Mononuclear cell (primary cell): Measurements from ENCODE around the gene SDCCAG8. TPM values are rescaled to one million over a fixed set of nuclear protein-coding genes. Genes with fewer than 3 reads are reported as not detected.

Experiments
- H3K27me3 ChIP-seq: 2 replicates; pipeline ENCODE4 v1.6.0; 2011; ENCODE audit warnings: low read length, control low read depth; ENCODE audit not compliant: insufficient read depth
- H3K4me1 ChIP-seq: 2 replicates; pipeline ENCODE4 v1.5.1; 2011; ENCODE audit warnings: mild to moderate bottlenecking, low read length, control low read depth; ENCODE audit not compliant: insufficient read depth
- H3K4me3 ChIP-seq: 2 replicates; pipeline ENCODE4 v1.5.1; 2011; ENCODE audit warnings: mild to moderate bottlenecking, low read length, moderate library complexity
- H3K9me3 ChIP-seq: 2 replicates; pipeline ENCODE4 v1.5.1; 2011; ENCODE audit warnings: low read depth, mild to moderate bottlenecking, control low read depth, low read length
- total RNA-seq: library from RNA; depleted of rRNA; stranded (reverse); fragments of >200 nt; gene quantifications from one replicate; pipeline ENCODE4 v1.2.3, GENCODE V29; 2012

SDCCAG8 gene
- total RNA-seq, 1 donor, result 29.3 TPM

DNA sequence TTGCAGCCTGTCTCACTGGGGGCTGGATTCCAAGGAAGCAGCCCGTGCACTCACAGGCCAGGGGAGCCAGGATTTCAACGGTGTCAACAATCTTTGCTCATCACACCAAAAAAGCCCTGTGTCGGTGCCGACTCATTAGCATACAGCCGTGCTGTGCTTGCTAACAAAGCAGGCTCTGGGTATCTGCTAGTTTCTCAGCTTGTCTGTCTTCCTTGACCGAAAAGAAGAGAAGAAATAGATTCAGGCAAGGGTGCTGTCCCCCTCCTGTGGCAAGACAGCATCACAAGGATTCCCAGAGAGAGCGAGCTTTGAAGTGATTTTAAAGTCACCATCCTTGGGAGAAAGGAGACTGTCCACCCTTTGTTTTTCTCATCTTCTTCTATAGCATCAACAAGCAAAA lies 214.7 kb downstream of the SDCCAG8 start:
- Histone ChIP-seq H3K4me1 (peaks cover 31% of the 10 kb centered on the region), H3K27me3 (no peaks in the 10 kb centered on the region), H3K9me3 (no peaks in the 10 kb centered on the region), H3K4me3 (no peak overlapping the region)

DNA sequence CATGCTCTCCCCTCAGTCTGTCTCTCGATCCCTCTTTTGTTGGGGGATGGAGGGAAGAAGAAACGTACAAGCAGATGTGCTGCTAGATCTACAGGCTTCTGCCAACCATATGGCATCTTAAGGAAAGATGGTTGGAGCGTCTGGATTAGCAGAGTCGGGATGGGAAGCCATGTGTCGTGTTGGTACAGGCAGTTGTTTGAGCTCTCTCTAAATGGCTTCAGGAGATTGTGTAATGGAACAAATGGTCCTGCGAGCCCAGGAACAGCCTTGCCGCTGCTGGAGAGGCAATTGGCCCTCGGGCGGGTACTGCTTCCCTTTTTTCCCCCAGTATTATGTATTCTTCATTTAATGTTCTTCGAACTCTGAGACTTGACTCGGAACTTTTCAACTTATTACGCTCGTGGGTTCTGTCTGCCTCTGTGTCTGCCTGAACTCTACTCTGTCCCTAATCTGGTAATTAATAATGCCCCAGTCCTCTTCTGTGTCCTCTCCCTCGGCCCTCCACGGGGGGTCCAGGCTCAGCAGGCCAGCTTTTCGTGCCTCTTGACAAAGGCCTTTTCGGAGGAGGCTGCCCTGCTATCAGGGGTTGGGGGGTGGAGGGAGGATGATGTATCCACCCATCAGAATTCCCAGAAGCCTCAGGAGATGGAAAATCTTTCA lies 215.3 kb downstream of the SDCCAG8 start:
- no peak overlapping the region for H3K4me3 ChIP-seq
- no peaks in the 10 kb centered on the region for H3K27me3 ChIP-seq
- H3K4me1 ChIP-seq, result peaks cover 31% of the 10 kb centered on the region
- no peaks in the 10 kb centered on the region for H3K9me3 ChIP-seq

DNA sequence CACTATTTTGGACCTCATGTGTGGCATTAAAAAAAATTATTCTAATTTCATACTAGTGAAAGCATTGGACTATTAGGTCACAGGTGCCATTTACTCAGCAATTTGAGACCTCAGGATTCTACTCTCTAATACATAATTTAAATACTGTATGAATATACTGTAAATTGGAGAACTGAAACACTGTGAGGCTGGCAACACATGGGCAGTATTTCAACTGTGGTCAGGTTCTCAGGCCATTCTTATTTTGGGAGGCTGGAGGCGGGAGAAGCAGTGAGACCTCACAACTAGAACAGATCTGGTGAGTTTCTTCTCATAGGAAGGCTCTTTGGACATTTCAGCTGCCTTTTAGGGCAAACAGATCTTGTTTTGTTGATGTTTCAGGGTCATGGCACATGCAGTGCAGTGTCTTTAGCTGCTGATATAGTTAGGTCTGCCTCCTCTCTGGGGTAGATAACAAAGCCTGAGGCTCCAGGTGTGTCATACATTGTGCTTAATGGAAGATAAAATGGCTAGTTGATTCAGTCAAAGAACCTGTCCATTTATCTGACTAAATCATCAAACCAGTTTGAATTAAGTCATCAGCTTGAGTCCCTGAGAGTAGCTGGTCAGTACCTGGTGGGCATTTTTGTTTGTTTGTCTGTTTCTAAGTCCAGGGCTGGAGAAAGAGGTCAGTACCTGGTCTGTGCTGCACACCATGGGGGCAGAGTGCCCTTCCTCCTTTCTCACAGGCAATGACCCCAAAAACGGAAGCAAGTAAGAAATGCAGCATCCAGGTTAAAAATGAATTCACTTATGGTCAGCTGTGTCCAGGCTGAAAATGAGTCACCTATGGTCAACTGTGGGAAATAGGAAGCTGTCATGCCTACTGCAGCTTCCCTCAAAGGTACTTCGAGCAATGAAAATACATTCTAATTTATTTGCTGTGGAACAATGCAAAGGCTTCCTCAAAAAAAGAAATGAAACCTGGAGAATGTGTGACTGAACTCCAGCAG lies 216.2 kb downstream of the SDCCAG8 start:
- Histone ChIP-seq H3K4me3 (no peak overlapping the region), H3K27me3 (no peaks in the 10 kb centered on the region), H3K9me3 (no peaks in the 10 kb centered on the region), H3K4me1 (peaks cover 33% of the 10 kb centered on the region)

GRCh38 chr1:243473227-243474135 lies 217.6 kb downstream of the SDCCAG8 start:
- Histone ChIP-seq H3K4me3 (peak overlapping the region; percentile 36), H3K9me3 (no peaks in the 10 kb centered on the region), H3K4me1 (peaks cover 47% of the 10 kb centered on the region), H3K27me3 (no peaks in the 10 kb centered on the region)

DNA sequence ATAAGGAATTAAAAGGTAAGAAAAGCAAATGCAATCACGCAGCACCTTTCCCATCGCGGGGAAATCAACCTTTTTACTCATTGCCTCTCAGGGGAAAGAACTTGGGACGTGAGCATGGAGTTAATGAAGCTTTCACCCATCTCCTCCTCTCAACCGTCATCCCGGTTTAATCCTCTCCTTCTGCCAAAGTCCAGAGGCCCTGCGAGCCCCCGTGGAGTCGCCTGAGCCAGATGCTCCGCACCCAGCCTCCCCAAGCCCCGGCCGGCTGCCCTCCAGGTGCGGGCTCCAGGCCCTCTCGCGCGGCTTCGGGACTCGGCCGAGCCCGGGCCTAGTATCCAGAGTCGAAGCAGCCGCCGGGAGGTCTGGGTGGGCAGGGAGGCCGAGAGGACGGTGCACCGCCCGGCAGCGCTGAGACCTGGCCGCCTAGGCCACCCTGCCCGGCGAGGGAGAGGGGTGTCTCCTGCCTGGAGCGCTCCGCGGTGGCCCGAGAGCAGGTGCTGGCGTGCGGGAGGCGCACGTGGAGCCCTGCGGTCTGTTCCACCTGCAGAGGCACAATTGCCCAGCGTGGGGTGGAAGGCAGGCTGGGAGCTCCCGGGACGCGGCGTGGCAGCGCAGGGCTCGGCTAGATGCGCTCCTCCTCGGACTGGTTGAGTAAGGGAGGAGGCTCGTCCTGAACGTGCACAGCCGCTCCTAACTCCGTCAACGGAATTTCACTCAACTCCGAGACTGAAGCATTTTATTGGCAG lies 218.5 kb downstream of the SDCCAG8 start:
- no peaks in the 10 kb centered on the region for H3K27me3 ChIP-seq
- no peaks in the 10 kb centered on the region for H3K9me3 ChIP-seq
- no peak overlapping the region for H3K4me3 ChIP-seq
- H3K4me1 ChIP-seq, result peaks cover 48% of the 10 kb centered on the region

GRCh38 chr1:243474906-243475305 lies 219.1 kb downstream of the SDCCAG8 start:
- H3K4me3 ChIP-seq, result no peak overlapping the region
- peaks cover 48% of the 10 kb centered on the region for H3K4me1 ChIP-seq
- no peaks in the 10 kb centered on the region for H3K9me3 ChIP-seq
- H3K27me3 ChIP-seq, result no peaks in the 10 kb centered on the region

- H3K4me3 ChIP-seq, result no peak overlapping the region
- no peaks in the 10 kb centered on the region for H3K27me3 ChIP-seq
- peaks cover 42% of the 10 kb centered on the region for H3K4me1 ChIP-seq
- no peaks in the 10 kb centered on the region for H3K9me3 ChIP-seq
Observed at GRCh38 chr1:243475966-243476365, 220.1 kb downstream of the SDCCAG8 start.

DNA sequence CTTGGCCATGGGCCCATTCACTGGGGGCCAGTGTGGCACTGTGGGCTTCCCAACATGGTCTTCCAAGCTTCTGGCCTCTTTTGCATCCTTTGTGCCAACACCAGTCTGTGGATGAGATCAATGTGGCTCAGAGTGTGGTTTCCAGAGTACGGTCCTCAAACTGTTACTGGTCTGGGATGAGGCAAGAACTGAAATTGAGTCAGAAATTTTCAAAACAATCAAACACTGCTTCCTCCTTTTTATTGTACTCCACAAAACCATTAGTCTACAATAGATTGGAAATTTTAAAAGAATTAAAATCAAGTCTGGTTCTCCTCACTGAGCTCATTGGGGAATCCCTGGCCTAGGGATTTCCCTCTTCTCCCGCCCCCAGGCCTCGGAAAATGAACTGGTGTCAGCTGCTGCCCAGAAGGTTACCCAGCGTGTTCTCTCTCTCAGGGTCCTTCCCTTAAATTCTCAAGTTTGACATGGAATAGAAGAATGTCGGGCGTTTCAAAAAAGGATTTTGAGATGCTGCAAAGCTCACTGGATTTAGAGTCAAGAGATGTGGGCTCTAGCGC lies 222.0 kb downstream of the SDCCAG8 start:
- no peaks in the 10 kb centered on the region for H3K27me3 ChIP-seq
- H3K4me1 ChIP-seq, result peaks cover 38% of the 10 kb centered on the region
- no peaks in the 10 kb centered on the region for H3K9me3 ChIP-seq
- no peak overlapping the region for H3K4me3 ChIP-seq

- no peak overlapping the region for H3K4me3 ChIP-seq
- H3K27me3 ChIP-seq, result no peaks in the 10 kb centered on the region
- peaks cover 32% of the 10 kb centered on the region for H3K4me1 ChIP-seq
- no peaks in the 10 kb centered on the region for H3K9me3 ChIP-seq
Observed at GRCh38 chr1:243481101-243481500, 225.3 kb downstream of the SDCCAG8 start.

- no peaks in the 10 kb centered on the region for H3K27me3 ChIP-seq
- H3K4me3 ChIP-seq, result peak overlapping the region; percentile 27
- H3K4me1 ChIP-seq, result peaks cover 27% of the 10 kb centered on the region
- H3K9me3 ChIP-seq, result no peaks in the 10 kb centered on the region
Observed at GRCh38 chr1:243482141-243483022, 226.5 kb downstream of the SDCCAG8 start.

GRCh38 chr1:243483071-243483771 lies 227.4 kb downstream of the SDCCAG8 start:
- Histone ChIP-seq H3K4me1 (peaks cover 19% of the 10 kb centered on the region), H3K9me3 (no peaks in the 10 kb centered on the region), H3K4me3 (peak overlapping the region; percentile 27), H3K27me3 (no peaks in the 10 kb centered on the region)

DNA sequence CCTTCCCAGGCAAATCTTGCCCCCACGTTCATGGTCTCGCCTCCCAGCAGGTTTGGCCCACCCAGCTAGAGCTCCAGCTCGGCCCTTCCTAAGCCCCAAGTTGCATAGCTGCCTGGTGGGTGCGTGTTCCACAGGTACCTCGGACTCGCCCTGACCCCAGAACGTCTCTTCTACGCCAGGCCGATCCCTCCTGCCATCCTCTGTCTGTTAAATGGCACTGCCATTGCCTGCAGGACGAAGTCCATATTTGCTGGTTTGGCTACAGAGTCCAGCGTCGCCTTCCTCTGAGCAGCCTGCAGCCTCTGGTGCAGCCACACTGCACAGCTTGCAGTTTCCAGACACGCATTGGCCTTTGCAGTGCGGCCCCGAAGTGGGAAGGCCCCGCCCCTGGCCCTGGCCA lies 228.1 kb downstream of the SDCCAG8 start:
- Histone ChIP-seq H3K4me1 (peaks cover 15% of the 10 kb centered on the region), H3K9me3 (no peaks in the 10 kb centered on the region), H3K27me3 (no peaks in the 10 kb centered on the region), H3K4me3 (no peak overlapping the region)
